Measurements from ENCODE around the gene ARHGEF3. TPM values are rescaled to one million over a fixed set of nuclear protein-coding genes. Genes with fewer than 3 reads are reported as not detected.

The ARHGEF3 gene
- total RNA-seq, 4 donors from 2014 or later = 15.9 to 79.4 (median 44.8) TPM

DNA sequence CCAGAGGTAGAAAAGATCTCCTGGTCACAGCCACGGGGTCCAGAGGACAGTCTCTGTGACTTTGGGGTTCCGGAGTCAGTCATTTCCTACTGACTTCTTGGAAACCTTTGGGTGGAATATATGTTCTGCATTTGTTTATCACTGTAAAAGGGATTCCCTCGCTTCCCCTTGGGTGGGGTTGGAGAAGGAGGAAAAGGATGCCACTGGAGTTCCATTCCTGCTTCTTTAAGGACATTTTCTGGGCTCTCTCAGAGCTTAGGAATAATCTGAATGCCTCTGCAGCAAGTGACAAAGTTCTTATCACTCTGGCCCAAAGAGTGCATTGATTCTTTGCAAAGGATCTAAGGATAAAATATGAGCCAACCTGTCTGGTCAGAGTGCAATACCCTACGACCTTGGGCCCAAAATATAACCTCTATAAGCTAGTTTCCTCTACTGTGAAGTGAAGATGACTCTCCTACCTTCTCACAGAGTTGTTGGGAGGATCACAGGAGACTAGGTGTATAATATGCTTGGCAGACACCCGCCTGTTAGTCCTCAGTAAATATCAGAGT is 17.2 kb downstream of the ARHGEF3 start:
- Histone ChIP-seq H3K4me3 (no peak overlapping the region), H3K36me3 (no peaks in the 10 kb centered on the region), H3K27me3 (no peaks in the 10 kb centered on the region), H3K27ac (peak overlapping the region; percentile 67 to 79), H3K9me3 (no peaks in the 10 kb centered on the region), H3K4me1 (peaks cover 0 to 8% of the 10 kb centered on the region in 2 donors)
- TF ChIP-seq, protein P1, sequence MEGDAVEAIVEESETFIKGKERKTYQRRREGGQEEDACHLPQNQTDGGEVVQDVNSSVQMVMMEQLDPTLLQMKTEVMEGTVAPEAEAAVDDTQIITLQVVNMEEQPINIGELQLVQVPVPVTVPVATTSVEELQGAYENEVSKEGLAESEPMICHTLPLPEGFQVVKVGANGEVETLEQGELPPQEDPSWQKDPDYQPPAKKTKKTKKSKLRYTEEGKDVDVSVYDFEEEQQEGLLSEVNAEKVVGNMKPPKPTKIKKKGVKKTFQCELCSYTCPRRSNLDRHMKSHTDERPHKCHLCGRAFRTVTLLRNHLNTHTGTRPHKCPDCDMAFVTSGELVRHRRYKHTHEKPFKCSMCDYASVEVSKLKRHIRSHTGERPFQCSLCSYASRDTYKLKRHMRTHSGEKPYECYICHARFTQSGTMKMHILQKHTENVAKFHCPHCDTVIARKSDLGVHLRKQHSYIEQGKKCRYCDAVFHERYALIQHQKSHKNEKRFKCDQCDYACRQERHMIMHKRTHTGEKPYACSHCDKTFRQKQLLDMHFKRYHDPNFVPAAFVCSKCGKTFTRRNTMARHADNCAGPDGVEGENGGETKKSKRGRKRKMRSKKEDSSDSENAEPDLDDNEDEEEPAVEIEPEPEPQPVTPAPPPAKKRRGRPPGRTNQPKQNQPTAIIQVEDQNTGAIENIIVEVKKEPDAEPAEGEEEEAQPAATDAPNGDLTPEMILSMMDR (IDR thresholded peaks at IDR 0.05) = no peak
- no peak for TF ChIP-seq POLR2A (IDR thresholded peaks at IDR 0.05)
- DNase-seq = no peak
- intact Hi-C loops (cut with DNase I; ENCODE audit: low total_unique reads) = no loop called here

DNA sequence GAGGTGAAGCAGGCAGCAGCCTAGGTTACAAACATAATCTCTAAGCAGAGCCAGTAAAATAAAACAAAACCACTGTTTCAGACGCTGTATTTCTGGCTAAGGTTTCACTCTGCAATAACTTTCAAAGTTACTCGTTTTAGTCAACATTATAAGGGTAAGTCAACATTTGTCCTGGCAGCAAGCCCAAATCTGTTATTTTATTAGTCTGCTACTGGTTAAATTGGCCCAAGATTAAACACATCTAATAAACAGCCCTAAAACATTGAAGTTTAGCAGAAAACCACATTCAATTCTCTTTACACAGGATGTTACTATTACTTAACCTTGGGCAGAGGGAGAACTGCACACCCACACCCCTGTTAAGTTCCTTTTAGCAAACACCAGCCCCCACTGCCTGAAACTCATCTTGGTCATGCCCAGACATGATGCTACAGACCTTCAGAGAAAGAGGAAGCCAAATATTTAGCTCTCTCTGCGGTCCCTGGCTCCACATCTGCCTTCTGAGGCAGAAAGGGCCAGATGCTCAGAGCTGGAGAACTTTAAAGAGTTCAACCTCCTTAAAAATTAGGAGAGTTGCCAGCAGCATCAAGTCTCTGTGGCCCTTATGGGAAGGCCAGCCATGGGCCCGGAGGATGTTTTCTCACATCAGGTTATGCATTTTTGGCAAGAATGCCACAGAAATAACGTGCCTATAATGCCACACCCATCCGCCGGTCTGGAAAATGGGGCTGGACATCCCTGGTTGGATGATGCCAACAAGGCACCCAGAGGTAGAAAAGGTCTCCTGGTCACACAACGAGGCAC is 17.9 kb downstream of the ARHGEF3 start:
- Histone ChIP-seq H3K27ac (peak overlapping the region; percentile 67 to 79), H3K9me3 (no peaks in the 10 kb centered on the region), H3K36me3 (no peaks in the 10 kb centered on the region), H3K4me3 (no peak overlapping the region), H3K4me1 (peaks cover 0 to 4% of the 10 kb centered on the region in 2 donors), H3K27me3 (no peaks in the 10 kb centered on the region)
- no peak for TF ChIP-seq POLR2A (IDR thresholded peaks at IDR 0.05)
- DNase-seq = peak; percentile 33 to 71
- intact Hi-C loops (cut with DNase I; ENCODE audit: low total_unique reads) = no loop called here

DNA sequence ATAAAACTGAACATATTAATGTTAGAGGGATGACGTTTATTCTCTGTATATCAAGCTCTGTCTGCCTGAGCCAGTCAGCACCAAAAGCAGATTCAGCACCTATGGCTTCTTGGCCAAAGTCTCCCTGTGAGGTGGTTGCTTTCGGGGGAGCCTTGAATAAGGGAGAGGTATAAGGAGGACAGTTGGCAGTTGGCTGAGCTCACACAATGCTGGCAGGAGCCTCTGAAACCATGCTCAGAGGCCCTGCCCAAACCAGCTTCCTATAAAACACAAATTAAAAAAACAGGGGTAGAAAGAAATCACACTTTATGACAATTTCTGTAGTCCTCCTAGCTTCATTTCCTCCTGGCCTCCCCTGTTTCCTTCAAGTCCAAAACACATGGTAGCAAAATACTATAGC is 18.8 kb downstream of the ARHGEF3 start:
- TF ChIP-seq, protein P1 (IDR thresholded peaks at IDR 0.05) = no peak
- no peak for TF ChIP-seq POLR2A (IDR thresholded peaks at IDR 0.05)
- H3K27ac ChIP-seq = peak overlapping the region; percentile 67 to 79
- H3K9me3 ChIP-seq = no peaks in the 10 kb centered on the region
- H3K4me3 ChIP-seq = no peak overlapping the region
- H3K4me1 ChIP-seq = peaks cover 0 to 3% of the 10 kb centered on the region in 2 donors
- no peak for DNase-seq
- no peaks in the 10 kb centered on the region for H3K36me3 ChIP-seq
- H3K27me3 ChIP-seq = no peaks in the 10 kb centered on the region
- intact Hi-C loops (cut with DNase I; ENCODE audit: low total_unique reads) = no loop called here

DNA sequence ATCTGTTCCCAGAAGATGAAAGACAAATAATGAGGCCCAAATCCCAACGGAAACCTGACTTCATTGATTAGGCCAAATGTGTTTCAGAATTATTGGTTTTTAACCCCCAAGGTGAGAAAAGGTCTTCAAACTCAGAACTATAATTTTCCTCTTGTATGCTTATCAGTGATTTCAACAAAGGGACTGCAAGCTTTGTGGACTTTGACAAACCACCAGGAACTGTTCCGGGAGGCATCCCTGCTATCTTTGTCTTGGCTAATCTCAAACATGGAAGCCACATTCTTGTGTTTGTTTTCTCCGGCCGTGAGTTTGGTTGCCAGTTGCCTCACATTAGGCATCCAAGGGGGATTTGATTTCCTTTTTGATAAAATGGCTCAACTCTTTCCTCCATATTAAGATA is 19.5 kb downstream of the ARHGEF3 start:
- Histone ChIP-seq H3K36me3 (no peaks in the 10 kb centered on the region), H3K4me1 (no peaks in the 10 kb centered on the region), H3K27me3 (no peaks in the 10 kb centered on the region), H3K4me3 (no peak overlapping the region), H3K27ac (peak overlapping the region; percentile 67 to 79), H3K9me3 (no peaks in the 10 kb centered on the region)
- DNase-seq = no peak
- no peak for TF ChIP-seq POLR2A (IDR thresholded peaks at IDR 0.05)
- TF ChIP-seq, protein P1 (IDR thresholded peaks at IDR 0.05) = no peak
- intact Hi-C loops (cut with DNase I; ENCODE audit: low total_unique reads) = no loop called here

DNA sequence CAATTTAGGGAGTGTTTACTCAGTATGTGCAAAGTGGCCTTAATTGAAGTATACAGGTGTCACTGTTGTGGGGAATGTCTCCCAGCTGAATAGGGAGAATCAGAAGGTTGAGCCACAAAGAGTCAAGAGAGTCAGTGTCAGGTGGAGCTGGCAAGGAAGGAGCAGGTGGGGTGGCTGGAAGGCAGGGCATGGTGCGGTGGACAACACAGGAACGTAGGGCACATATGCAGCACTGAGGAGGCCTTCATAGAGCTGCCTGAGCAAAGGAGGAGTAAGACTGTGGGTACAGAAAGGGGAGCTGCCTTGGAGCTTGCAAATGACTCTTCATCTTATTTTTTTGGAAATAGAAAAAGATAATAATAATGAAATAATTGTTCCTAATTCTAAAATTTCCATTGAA is 20.0 kb downstream of the ARHGEF3 start:
- DNase-seq = no peak
- no peak overlapping the region for H3K4me3 ChIP-seq
- no peaks in the 10 kb centered on the region for H3K4me1 ChIP-seq
- intact Hi-C loops (cut with DNase I; ENCODE audit: low total_unique reads) = no loop called here
- TF ChIP-seq, protein P1 (IDR thresholded peaks at IDR 0.05) = no peak
- no peak for TF ChIP-seq POLR2A (IDR thresholded peaks at IDR 0.05)
- H3K36me3 ChIP-seq = no peaks in the 10 kb centered on the region
- H3K27me3 ChIP-seq = no peaks in the 10 kb centered on the region
- no peaks in the 10 kb centered on the region for H3K9me3 ChIP-seq
- H3K27ac ChIP-seq = peak overlapping the region; percentile 67 to 79

Measured in uterus (tissue), 4 donors.